ENCODE results near the gene FYN.

FYN gene

DNA sequence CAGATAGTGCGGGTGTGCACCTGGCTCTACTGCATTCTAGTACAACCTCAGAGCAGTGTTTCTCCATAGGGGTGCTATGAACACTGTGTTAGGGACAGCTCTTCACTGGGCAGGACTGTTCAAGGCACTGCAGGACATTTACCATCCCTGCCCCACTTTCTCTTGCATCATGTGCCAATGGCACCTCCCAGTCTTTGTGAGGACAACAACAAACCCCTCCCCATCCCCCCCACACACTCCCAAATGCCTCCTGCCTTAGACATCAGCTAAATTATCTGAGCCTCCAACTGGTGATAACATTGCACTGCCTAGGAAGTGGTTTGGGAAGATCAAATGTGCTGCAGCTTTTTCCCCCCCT, 98.9 kb downstream of the FYN start:
- peaks cover 18% of the 10 kb centered on the region for H3K36me3 Mint-ChIP-seq (ENCODE audit: low read depth)
- H3K9me3 Mint-ChIP-seq, result no peaks in the 10 kb centered on the region

DNA sequence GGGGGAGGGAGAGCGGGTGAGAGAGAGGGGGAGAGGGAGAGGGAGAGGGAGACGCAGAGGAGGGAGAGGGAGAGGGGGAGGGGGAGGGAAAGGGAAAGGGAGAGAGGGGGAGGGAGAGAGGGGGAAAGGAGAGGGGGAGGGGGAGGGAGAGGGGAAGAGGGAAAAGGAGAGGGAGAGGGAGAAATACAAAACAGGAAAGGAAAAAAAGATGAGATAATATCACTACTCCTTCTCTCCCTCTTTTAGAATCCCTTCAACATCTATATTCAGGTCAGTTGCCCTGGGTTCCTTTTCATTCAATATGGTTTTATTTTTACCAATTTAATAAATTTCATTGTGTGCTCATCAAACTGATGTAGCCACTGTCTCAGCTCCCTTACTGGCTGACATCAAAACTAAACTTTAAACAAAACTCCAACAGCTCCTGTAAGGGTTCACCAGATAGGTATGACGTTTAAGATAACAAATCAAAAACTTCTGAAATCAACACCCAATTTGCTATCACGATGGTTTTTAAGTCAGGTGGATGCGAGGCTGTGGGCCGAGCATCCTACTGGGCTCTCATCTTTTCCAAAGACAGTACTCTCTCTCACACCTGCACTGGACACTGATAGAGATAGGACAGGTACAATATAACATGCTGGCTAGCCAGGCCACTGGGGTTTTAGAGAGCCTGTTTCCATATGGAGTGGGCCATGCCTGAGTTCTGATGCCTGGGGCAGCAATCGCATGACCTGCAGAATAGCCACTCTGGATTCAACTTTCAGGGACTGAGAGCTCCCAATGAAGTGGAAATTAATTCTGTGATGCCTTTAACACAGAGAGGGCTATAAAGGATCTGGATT, 99.5 kb downstream of the FYN start:
- H3K9me3 Mint-ChIP-seq, result no peaks in the 10 kb centered on the region
- TF ChIP-seq, protein P1, sequence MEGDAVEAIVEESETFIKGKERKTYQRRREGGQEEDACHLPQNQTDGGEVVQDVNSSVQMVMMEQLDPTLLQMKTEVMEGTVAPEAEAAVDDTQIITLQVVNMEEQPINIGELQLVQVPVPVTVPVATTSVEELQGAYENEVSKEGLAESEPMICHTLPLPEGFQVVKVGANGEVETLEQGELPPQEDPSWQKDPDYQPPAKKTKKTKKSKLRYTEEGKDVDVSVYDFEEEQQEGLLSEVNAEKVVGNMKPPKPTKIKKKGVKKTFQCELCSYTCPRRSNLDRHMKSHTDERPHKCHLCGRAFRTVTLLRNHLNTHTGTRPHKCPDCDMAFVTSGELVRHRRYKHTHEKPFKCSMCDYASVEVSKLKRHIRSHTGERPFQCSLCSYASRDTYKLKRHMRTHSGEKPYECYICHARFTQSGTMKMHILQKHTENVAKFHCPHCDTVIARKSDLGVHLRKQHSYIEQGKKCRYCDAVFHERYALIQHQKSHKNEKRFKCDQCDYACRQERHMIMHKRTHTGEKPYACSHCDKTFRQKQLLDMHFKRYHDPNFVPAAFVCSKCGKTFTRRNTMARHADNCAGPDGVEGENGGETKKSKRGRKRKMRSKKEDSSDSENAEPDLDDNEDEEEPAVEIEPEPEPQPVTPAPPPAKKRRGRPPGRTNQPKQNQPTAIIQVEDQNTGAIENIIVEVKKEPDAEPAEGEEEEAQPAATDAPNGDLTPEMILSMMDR (IDR thresholded peaks at IDR 0.05; ENCODE audit: unreplicated experiment in 3 of 3), result no peak
- peaks cover 18% of the 10 kb centered on the region for H3K36me3 Mint-ChIP-seq (ENCODE audit: low read depth)

More for the DNA sequence above, 98.9 kb downstream of the FYN start:
- H3K4me1 Mint-ChIP-seq, result peaks cover 62% of the 10 kb centered on the region
- no peak overlapping the region for H3K4me3 Mint-ChIP-seq
- no peaks in the 10 kb centered on the region for H3K27me3 Mint-ChIP-seq (ENCODE audit: low read depth)
- no peak overlapping the region for H3K27ac Mint-ChIP-seq
- TF ChIP-seq, protein P1 (IDR thresholded peaks at IDR 0.05; ENCODE audit: unreplicated experiment in 3 of 3), result no peak

DNA sequence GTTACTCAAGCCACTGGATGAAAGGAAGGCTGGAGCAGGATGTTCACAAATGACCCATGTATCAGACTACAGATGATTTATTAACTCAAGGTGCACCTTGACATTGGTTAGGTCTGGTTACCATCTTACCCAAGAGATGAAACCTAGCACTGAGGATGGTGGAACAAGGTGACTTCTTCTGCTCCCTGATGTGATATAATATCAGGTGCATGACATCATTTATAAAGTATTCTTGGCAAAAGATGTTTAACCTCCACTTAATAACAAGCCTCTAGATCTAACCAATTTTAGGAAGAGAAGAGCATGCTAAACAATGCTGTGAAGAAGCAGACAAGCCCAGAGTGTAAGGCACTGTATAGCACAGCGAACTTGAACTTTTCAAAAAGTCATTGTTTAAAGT, 100.9 kb downstream of the FYN start:
- H3K36me3 Mint-ChIP-seq (ENCODE audit: low read depth), result peaks cover 13% of the 10 kb centered on the region
- H3K9me3 Mint-ChIP-seq, result no peaks in the 10 kb centered on the region
- H3K27me3 Mint-ChIP-seq (ENCODE audit: low read depth), result no peaks in the 10 kb centered on the region
- H3K27ac Mint-ChIP-seq, result no peak overlapping the region
- H3K4me1 Mint-ChIP-seq, result peaks cover 63% of the 10 kb centered on the region
- H3K4me3 Mint-ChIP-seq, result no peak overlapping the region
- TF ChIP-seq, protein P1 (IDR thresholded peaks at IDR 0.05; ENCODE audit: unreplicated experiment in 3 of 3), result no peak

More for the DNA sequence above, 99.5 kb downstream of the FYN start:
- Mint-ChIP-seq H3K4me3 (no peak overlapping the region), H3K27me3 (ENCODE audit: low read depth) (no peaks in the 10 kb centered on the region), H3K27ac (no peak overlapping the region), H3K4me1 (peaks cover 67% of the 10 kb centered on the region)

DNA sequence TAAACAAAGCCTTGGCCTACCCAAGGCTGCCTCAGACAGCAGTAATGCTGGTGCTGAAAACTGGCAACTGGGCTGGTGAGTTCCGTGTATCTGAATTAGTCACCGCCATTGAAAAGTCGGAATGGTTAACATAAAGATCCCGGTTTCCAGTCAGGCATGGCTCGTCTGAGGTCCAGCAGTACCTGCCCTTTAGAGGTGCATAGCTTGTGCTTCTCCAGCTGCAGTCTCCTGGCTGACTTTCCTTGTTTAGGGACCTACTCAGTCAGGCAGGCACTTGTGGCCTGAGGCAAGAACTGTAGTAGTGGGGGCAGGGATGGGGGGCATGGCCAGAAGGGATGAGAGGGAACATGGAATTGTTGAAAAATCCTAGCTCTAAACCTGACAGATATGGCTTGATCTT, 101.6 kb downstream of the FYN start:
- TF ChIP-seq, protein P1 (IDR thresholded peaks at IDR 0.05; ENCODE audit: unreplicated experiment in 3 of 3), result no peak
- Mint-ChIP-seq H3K9me3 (no peaks in the 10 kb centered on the region), H3K27me3 (ENCODE audit: low read depth) (no peaks in the 10 kb centered on the region), H3K4me1 (peaks cover 61% of the 10 kb centered on the region), H3K27ac (peak overlapping the region; percentile 24 to 93 (median 32)), H3K4me3 (no peak overlapping the region), H3K36me3 (ENCODE audit: low read depth) (peaks cover 13% of the 10 kb centered on the region)

DNA sequence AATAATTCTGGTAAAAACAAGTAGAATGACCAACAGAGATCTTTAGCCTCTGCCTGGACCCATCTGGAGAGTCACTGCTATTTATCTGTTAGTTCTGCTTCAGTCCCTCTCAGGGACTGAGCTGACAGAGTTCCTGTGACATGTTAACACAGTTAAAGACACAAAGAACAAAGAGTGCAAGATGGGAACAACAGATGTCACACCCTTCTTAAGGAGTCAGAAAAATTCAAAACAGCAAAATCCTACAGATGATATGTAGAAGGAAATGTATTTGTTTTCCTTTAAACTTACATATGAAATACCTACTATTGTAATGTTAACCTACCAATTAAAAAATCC, 102.2 kb downstream of the FYN start:
- H3K4me1 Mint-ChIP-seq, result peaks cover 61% of the 10 kb centered on the region
- no peaks in the 10 kb centered on the region for H3K27me3 Mint-ChIP-seq (ENCODE audit: low read depth)
- TF ChIP-seq, protein P1 (IDR thresholded peaks at IDR 0.05; ENCODE audit: unreplicated experiment in 3 of 3), result no peak
- H3K9me3 Mint-ChIP-seq, result no peaks in the 10 kb centered on the region
- peak overlapping the region; percentile 24 to 93 (median 32) for H3K27ac Mint-ChIP-seq
- H3K4me3 Mint-ChIP-seq, result no peak overlapping the region
- peaks cover 13% of the 10 kb centered on the region for H3K36me3 Mint-ChIP-seq (ENCODE audit: low read depth)

Measured in nephron (organoid).